ENCODE results near the gene UBE2O. TPM values are rescaled to one million over a fixed set of nuclear protein-coding genes. Genes with fewer than 3 reads are reported as not detected.

Gene UBE2O
- total and polyA plus RNA-seq, 2 donors = 14.0 to 18.3 TPM

DNA sequence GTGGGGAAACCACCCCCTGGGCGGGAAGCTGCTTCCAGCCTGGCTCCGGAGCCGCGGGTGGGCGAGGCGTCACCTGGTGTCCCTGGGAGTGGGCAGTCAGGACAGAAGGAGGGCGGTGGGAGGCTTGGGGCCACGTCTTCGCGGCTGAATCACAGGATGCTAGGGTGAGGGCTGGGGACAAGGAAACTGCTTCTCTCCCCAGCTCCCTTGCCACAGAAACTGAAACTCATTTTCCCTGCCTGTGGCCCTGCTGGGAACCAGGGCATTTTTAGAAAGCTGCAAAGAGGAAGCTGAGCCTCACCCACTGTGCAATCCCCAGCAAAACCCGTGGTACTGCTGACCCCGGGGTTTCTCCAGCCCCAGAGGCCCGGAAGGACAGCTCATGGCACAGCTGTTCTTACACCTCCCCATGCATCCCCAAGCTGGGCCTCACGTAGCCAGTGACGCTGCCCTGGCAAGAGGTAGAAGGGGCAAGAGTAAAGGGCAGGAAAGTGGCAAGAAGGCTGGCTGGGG, 40.1 kb upstream of the UBE2O start:
- no peak for DNase-seq (ENCODE audit: extremely low spot score)
- H3K36me3 ChIP-seq (ENCODE audit: insufficient read depth) = no peaks in the 10 kb centered on the region
- H3K27ac ChIP-seq (ENCODE audit: low read depth) = peak overlapping the region; percentile 41
- no peak overlapping the region for H3K4me3 ChIP-seq (ENCODE audit: low read depth, low read length)
- WGBS = 36% methylated on average over 15 of the region's 15 CpGs
- no peaks in the 10 kb centered on the region for H3K4me1 ChIP-seq (ENCODE audit: insufficient read depth)

DNA sequence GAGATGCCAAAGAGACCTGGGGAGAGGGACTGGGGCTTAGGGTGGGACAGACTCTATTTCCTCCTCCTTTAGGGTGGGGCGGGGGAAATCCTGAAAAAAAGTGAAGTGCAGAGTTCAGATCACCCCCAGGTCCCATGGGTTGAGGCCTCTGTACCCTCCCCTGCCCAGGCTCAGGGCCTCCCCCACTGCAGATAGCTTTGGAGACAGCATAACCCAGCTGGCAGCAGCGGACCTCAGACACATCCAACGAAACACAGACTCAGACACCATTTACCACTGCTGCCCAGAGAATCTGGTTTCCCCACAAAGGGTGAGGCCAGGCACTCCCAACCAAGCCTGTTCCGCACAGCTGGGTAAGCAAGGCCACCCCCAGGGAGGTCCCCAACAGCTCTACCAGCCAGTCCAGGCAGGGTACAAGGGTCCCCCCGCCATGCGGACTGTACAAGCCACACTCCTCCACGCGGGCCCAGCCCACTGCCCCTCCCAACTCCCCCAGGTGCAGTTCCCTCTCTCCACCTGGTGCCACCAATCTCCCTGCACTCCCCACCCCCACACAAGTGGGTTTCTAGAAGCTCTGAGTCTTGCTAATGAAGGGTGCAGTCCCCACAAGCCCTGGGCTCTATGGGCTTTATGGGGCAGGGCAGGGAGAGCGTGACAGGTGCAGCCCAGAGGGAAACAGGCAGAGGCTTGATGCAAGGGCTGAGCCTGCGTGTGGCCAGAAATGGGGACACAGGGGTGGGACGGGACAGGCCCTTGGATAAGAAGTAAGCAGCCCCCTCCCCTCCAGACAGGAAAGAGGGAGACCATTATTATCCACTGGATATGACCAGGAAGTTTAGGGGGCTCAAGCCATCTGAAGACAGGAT, 39.4 kb upstream of the UBE2O start:
- no peak for DNase-seq (ENCODE audit: extremely low spot score)
- no peaks in the 10 kb centered on the region for H3K4me1 ChIP-seq (ENCODE audit: insufficient read depth)
- peak overlapping the region; percentile 41 for H3K27ac ChIP-seq (ENCODE audit: low read depth)
- no peaks in the 10 kb centered on the region for H3K36me3 ChIP-seq (ENCODE audit: insufficient read depth)
- no peak overlapping the region for H3K4me3 ChIP-seq (ENCODE audit: low read depth, low read length)
- WGBS = 75% methylated on average over 11 of the region's 11 CpGs

DNA sequence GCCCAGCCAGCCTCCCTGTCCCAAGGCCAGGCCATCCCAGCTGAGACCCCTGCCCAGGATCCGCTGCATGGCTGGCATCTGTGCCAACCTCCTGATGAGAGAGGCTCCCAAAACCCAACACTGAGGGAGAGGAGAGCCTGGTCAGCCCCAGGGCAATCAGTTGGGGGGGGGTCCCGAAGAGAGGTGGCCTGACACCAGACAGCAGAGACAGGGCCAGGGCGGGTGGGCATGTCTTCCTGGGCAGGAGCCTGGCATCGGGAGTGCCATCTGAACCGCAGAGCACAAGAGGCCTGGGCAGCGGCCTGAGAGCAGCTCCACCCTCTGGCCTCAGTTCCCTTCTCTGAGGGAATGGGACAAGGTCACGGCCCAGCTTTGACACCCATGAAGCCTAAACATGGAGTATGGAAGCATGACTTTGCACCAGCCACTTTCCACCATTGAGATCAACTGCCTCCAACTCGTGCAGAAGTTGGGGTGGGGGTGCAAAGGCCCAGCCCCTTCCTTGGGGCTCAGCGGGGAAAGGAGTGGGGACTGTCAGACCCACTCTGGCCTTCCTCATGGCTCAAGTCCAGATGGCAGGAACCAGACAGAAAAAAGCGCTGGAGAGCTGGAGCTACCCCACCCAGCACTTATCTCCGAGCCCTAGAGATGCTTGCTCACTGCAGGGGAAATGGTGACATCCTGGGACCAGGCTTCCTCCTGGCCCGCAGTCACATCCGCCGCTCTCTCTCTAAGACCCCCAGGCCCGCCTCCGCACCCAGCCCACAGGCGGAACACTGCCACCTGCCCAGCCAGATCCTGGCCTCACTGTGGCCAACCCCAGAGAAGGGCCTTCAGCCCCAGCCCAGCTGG, 38.5 kb upstream of the UBE2O start:
- H3K27ac ChIP-seq (ENCODE audit: low read depth) = no peak overlapping the region
- H3K4me1 ChIP-seq (ENCODE audit: insufficient read depth) = no peaks in the 10 kb centered on the region
- 86% methylated on average over 17 of the region's 17 CpGs for WGBS
- H3K4me3 ChIP-seq (ENCODE audit: low read depth, low read length) = no peak overlapping the region
- no peaks in the 10 kb centered on the region for H3K36me3 ChIP-seq (ENCODE audit: insufficient read depth)
- no peak for DNase-seq (ENCODE audit: extremely low spot score)

DNA sequence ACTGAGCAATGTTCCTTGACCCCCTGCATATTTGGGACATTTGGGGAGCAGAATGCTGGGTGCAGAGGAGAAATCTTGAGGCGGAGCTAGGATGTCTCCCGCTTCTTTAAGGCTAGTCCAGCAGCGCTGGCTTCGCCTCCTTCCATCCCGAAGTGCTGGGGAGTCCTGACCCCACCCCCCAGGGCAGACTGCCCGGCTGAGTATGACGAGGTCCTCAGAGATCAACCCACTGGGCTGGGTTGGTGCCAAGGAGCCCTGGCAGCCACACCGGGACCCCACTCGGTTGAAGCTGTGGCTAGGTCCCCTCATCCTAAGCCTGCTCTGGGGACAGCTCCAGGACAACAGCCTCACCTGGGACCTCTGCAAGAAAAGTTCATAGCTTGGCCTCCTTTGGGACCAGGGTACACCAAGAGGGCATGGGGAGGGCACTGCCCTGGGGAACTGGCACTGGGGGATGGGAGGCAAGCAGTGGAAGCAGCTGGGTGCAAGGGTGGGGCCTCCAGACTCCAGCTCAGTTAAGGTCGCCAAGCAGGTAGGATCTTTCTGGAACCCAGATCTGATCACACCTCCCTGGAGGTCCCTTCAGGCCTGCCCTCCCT, 37.3 kb upstream of the UBE2O start:
- H3K27ac ChIP-seq (ENCODE audit: low read depth) = no peak overlapping the region
- H3K4me3 ChIP-seq (ENCODE audit: low read depth, low read length) = no peak overlapping the region
- WGBS = 74% methylated on average over 10 of the region's 10 CpGs

DNA sequence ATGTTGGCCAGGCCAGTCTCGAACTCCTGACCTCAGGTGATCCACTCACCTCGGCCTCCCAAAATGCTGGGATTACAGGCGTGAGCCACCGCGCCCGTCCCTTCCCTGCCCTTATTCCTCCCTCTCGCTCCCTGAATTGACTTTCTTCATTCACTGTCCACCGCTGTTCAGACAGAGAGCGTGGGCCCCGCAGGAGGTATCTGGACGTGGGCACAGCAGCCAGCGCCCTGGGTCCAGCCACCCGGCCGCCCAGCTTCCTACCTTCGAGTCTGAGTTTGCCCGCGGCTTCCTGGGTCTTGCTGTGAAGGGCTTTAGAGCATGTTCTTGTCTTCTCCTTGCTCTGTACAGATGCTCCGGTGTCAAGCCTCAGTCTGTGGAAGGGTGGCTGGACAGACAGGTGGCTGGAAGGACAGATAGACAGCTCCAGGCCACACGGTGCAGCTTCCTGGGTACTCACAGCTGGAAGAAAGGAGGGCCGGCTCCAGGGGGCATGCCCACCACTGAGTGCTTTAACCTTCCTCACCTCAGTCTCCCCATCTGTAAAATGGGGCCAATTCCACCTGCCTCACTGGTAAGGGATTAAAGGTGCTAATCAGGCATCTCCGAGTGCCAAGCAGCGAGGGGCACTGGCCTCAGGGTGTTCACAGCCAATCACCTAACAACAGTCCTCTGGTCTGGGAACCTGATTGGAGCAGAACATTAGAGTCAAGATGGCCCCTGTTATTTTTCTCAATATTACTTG, 34.7 kb upstream of the UBE2O start:
- no peak overlapping the region for H3K4me3 ChIP-seq (ENCODE audit: low read depth, low read length)
- no peak overlapping the region for H3K27ac ChIP-seq (ENCODE audit: low read depth)
- no peaks in the 10 kb centered on the region for H3K36me3 ChIP-seq (ENCODE audit: insufficient read depth)
- DNase-seq (ENCODE audit: extremely low spot score) = no peak
- WGBS = 96% methylated on average over 22 of the region's 22 CpGs
- H3K4me1 ChIP-seq (ENCODE audit: insufficient read depth) = no peaks in the 10 kb centered on the region

More for the DNA sequence above, 37.3 kb upstream of the UBE2O start:
- Histone ChIP-seq H3K4me1 (ENCODE audit: insufficient read depth) (no peaks in the 10 kb centered on the region), H3K36me3 (ENCODE audit: insufficient read depth) (no peaks in the 10 kb centered on the region)
- no peak for DNase-seq (ENCODE audit: extremely low spot score)

DNA sequence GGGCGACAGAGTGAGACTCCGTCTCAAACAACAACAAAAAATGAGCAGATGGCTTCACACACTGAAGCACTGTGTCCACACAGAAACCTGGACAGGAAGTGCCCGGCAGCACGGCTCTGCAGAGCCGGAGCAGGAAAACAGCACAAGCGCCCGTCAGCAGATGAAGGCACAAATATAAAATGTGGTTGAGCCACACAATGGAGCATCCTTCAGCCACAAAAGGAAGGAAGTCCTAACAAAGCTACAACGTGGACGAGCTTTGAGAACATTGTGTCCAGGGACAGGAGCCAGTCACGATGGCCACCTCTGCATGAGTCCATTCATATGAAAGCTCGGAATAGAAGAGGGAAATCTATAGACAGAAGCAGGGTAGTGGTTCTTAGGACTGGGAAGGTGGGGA, 32.6 kb upstream of the UBE2O start:
- DNase-seq (ENCODE audit: extremely low spot score) = no peak
- no peaks in the 10 kb centered on the region for H3K36me3 ChIP-seq (ENCODE audit: insufficient read depth)
- 40% methylated on average over 11 of the region's 11 CpGs for WGBS
- no peak overlapping the region for H3K4me3 ChIP-seq (ENCODE audit: low read depth, low read length)
- no peak overlapping the region for H3K27ac ChIP-seq (ENCODE audit: low read depth)
- no peaks in the 10 kb centered on the region for H3K4me1 ChIP-seq (ENCODE audit: insufficient read depth)

DNA sequence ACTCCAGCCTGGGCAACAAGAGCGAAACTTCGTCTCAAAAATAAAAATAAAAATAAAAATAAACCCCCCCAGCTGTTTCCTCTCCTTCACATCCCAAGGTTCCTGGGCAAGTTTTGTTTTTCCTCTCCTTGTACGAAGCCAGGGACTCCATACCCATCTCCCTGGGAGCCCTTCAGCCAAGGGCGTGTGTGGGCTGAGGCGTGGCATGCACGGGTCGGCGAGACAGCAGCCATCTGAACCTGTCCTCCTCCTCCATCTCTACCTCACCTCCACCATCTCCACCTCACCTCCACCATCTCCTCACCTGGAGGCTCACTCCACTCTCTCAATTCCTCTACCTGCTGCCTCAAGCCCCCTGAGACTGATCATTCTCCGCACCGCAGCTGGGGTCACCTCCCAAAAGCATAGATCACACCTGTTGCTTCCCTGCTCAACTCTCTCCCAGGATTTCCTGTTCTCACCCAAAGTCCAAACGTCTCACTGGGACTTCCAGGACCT, 31.3 kb upstream of the UBE2O start:
- H3K4me3 ChIP-seq (ENCODE audit: low read depth, low read length) = no peak overlapping the region
- 89% methylated on average over 11 of the region's 11 CpGs for WGBS
- DNase-seq (ENCODE audit: extremely low spot score) = no peak
- H3K4me1 ChIP-seq (ENCODE audit: insufficient read depth) = no peaks in the 10 kb centered on the region
- H3K27ac ChIP-seq (ENCODE audit: low read depth) = no peak overlapping the region
- no peaks in the 10 kb centered on the region for H3K36me3 ChIP-seq (ENCODE audit: insufficient read depth)

DNA sequence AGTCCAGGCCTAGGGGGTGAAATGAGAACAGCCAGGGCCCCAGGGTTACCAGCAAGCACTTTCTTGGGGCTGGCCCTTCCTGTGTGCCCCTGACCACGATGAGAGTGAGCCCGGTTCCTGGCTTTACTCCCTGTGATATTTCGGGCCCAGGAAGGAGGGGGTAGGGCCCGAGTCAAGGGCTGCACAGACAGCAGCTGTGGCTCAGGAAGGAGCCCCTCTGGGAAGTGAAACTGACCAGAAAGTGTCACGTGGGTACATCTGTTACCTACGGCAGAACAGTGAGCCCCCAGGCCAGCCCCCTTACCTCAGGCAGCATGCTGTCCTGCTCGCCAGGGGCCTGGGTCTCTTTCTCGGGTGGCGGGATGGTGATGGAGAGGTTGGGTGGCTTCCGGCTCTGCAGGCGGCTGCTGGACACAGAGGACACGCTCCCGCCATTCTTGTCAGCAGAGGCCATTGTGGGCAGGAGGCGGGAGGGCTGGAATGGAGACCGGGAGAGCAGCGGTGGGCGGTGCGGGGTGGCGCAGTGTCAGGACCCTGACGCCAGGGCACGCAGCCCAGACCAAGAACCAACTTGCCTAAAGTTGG, 28.2 kb upstream of the UBE2O start:
- DNase-seq (ENCODE audit: extremely low spot score) = no peak
- Histone ChIP-seq H3K27ac (ENCODE audit: low read depth) (no peak overlapping the region), H3K4me1 (ENCODE audit: insufficient read depth) (no peaks in the 10 kb centered on the region), H3K4me3 (ENCODE audit: low read depth, low read length) (no peak overlapping the region), H3K36me3 (ENCODE audit: insufficient read depth) (no peaks in the 10 kb centered on the region)
- 80% methylated on average over 21 of the region's 21 CpGs for WGBS

DNA sequence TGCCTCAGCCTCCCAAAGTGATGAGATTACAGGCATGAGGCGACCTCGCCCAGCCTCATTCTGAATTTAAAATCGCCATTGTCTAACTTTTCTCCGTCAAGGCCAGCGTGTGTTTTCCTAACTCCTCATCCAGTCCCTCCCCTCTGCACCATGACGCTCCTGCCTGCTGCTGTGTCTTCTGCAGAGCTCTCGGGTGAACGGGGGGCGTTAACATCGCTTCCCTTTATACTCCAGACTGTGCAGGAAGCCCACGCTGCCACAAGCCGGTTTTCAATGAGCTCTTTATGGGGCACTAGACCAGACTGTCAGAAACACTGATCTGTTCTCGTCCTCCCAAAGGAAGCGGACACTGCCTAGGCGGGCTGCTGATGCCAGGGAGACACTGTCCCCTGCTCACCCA, 27.7 kb upstream of the UBE2O start:
- Histone ChIP-seq H3K27ac (ENCODE audit: low read depth) (no peak overlapping the region), H3K4me1 (ENCODE audit: insufficient read depth) (no peaks in the 10 kb centered on the region), H3K36me3 (ENCODE audit: insufficient read depth) (no peaks in the 10 kb centered on the region), H3K4me3 (ENCODE audit: low read depth, low read length) (no peak overlapping the region)
- DNase-seq (ENCODE audit: extremely low spot score) = no peak
- 45% methylated on average over 15 of the region's 15 CpGs for WGBS

DNA sequence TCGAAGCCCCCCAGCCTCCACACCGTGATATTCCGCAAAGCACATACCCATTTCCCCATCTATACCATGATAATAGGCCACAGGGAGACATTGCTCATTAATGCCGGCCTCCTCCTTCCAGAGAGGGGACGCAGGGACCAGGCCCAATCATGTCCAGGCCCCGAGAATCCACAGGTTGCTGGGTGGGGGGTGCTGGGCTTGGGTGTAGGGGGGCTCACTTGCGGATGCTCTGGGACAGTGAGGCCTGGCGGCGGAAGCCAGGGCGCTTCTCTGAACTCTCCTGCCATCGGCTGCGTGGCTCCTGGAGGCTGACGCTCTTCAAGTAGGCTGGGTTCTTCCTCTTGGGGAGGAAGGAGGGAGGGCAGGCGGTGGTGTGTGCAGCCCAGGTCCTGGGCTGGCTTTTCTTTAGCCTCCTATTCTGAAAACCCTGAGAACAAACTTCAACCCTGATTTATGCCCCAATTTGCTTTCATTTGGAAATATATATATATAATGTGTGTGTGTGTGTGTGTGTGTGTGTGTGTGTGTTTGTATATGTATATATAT, 26.6 kb upstream of the UBE2O start:
- Histone ChIP-seq H3K36me3 (ENCODE audit: insufficient read depth) (no peaks in the 10 kb centered on the region), H3K4me1 (ENCODE audit: insufficient read depth) (no peaks in the 10 kb centered on the region), H3K4me3 (ENCODE audit: low read depth, low read length) (no peak overlapping the region), H3K27ac (ENCODE audit: low read depth) (no peak overlapping the region)
- no peak for DNase-seq (ENCODE audit: extremely low spot score)
- 93% methylated on average over 14 of the region's 14 CpGs for WGBS

DNA sequence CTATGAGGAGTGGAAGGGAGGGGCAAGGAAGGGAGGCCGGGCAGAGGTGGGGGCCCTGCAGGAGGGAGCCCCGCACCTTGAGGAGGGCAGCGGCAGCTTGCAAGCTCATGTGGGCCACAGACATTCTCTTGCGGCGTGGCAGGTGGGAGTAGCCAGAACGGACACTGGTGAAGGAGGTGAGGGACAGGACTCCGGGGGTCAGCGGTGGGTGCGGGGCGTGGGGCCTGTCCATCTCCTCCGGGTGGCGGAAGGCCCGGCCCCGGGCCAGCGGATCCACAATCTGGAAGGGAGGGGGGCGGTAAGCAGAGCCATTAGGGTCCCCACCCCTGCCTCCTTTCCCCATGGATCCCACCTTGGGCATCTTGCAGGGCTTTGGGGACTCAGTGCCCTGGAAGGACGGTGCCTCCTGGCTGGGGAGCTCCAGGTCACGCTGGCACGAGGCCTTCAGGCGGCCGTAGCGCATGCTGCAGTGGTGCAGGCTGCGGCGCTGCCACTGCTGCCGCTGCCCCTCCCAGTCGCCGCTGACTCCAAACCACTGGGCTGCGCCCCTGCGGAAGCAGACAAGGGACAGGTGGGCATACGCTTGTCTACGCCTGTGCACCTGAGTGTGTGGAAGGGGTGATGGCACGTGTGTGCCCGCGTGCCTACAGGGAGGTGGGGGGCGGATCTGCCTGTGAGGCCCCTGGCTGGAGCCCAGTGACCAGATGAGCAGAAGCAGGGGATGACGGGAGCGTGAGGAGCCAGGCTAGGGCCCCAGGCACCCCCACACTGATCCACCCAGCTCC, 26.0 kb upstream of the UBE2O start:
- DNase-seq (ENCODE audit: extremely low spot score) = no peak
- no peaks in the 10 kb centered on the region for H3K36me3 ChIP-seq (ENCODE audit: insufficient read depth)
- WGBS = 92% methylated on average over 37 of the region's 37 CpGs
- no peak overlapping the region for H3K27ac ChIP-seq (ENCODE audit: low read depth)
- no peaks in the 10 kb centered on the region for H3K4me1 ChIP-seq (ENCODE audit: insufficient read depth)
- H3K4me3 ChIP-seq (ENCODE audit: low read depth, low read length) = no peak overlapping the region

DNA sequence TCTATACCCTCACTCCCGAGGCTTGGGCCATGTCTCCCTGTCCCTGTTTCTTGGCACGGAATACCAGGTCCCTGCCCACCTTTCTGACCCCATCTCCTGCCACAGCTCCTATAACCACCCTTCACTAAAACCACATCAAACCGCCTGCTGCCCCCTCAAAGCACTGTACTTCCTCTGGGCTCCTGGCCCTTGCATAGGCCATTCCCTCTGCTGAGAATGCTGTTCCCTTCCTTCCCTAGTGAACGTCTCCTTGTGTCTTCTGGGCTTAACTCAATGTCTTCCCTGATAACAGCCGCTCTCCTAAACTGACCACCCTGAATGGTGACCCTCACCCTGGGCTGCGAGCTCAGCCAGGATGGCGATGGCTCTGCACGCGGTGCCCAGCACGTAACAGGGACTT, 25.1 kb upstream of the UBE2O start:
- 92% methylated on average over 10 of the region's 10 CpGs for whole genome bisulfite sequencing
- DNase-seq (ENCODE audit: extremely low spot score) = no peak
- H3K27ac ChIP-seq (ENCODE audit: low read depth) = no peak overlapping the region
- no peaks in the 10 kb centered on the region for H3K36me3 ChIP-seq (ENCODE audit: insufficient read depth)
- no peaks in the 10 kb centered on the region for H3K4me1 ChIP-seq (ENCODE audit: insufficient read depth)
- H3K4me3 ChIP-seq (ENCODE audit: low read depth, low read length) = no peak overlapping the region

Data from urinary bladder (tissue), 4 donors.